K562 (cell line): Measurements from ENCODE around the gene ATXN7L1. TPM values are rescaled to one million over a fixed set of nuclear protein-coding genes. Genes with fewer than 3 reads are reported as not detected.

Experiments
- ATAC-seq: fragments of 200-7000 bp; cut with Tn5 transposase; 3 replicates; pipeline ENCODE4 v1.9.1; 2020; ENCODE audit warnings: moderate library complexity
- BruUV-seq: library from RNA; stranded (reverse); fragments of 400-500 nt; replicated peaks from 2 replicates; lab custom pipeline; 2021; lab: Mats Ljungman, UMichigan
- CTCF ChIA-PET: fragments of 300-600 bp; formaldehyde crosslinking; extraction: SDS; loops from one replicate; lab custom pipeline; 2021; ENCODE audit warnings: low intra/inter-chr PET ratio; lab: Yijun Ruan, JAX
- POLR2A ChIA-PET: fragments of 300-600, 350-650 bp; sonication (Branson Sonifier 250); formaldehyde crosslinking; extraction: SDS; loops from one replicate; lab custom pipeline; 2021; ENCODE audit warnings: antibody characterized with exemption, inconsistent platforms; lab: Yijun Ruan, JAX
- DNase-seq, 4 experiments: peaks; one replicate each; pipeline versions ENCODE4 v3.0.0 to v3.0.0-alpha.2; 2011 to 2018; ENCODE audit warnings: low spot score in 3 of 4, mixed read lengths in 3 of 4; ENCODE audit errors: extremely low read depth in 1 of 4
- FAIRE-seq: peaks from 2 replicates; lab custom pipeline; 2011; peaks lifted over from hg19 to GRCh38; lab: Jason Lieb, UNC
- H2AFZ ChIP-seq: 2 replicates; pipeline ENCODE4 v1.6.0; 2011; ENCODE audit warnings: low read depth, low read length, control low read depth, inconsistent platforms
- H3K27ac ChIP-seq: fragments of 200-600 bp; 3 replicates; pipeline ENCODE4 v1.8.0; 2011; ENCODE audit warnings: low read depth, mild to moderate bottlenecking, control low read depth, inconsistent platforms, low read length, moderate library complexity, mixed read lengths; ENCODE audit errors: extremely low read depth
- H3K27me3 ChIP-seq, 2 experiments: fragments of 300-600 bp in 1 of 2; 2 replicates in 1 of 2; 3 replicates in 1 of 2; pipeline versions ENCODE4 v1.6.0 to v1.8.0; 2011; ENCODE audit warnings: inconsistent platforms in 2 of 2, low read length in 2 of 2, mild to moderate bottlenecking in 1 of 2, mixed read lengths in 1 of 2, moderate library complexity in 1 of 2; ENCODE audit not compliant: control insufficient read depth in 2 of 2, insufficient read depth in 2 of 2
- H3K36me3 ChIP-seq: fragments of 300-600 bp; 3 replicates; pipeline ENCODE4 v1.8.0; 2011; ENCODE audit warnings: mild to moderate bottlenecking, low read length, inconsistent platforms; ENCODE audit not compliant: control insufficient read depth, insufficient read depth
- H3K4me1 ChIP-seq, 2 experiments: fragments of 200-600 bp in 1 of 2; replicated peaks in 1 of 2; 2 replicates in 1 of 2; 3 replicates in 1 of 2; pipeline versions ENCODE4 v1.5.1 to v1.8.0; 2011; ENCODE audit warnings: inconsistent platforms in 2 of 2, low read length in 2 of 2, mild to moderate bottlenecking in 1 of 2, mixed read lengths in 1 of 2, moderate library complexity in 1 of 2; ENCODE audit not compliant: control insufficient read depth in 2 of 2, insufficient read depth in 2 of 2
- H3K4me2 ChIP-seq: 2 replicates; pipeline ENCODE4 v1.6.1; 2011; ENCODE audit warnings: low read length, control low read depth, inconsistent platforms, mixed read lengths; ENCODE audit not compliant: insufficient read depth
- H3K4me3 ChIP-seq: fragments of 200-600 bp; sonication (generic), shearing (Covaris generic); 2 replicates; pipeline ENCODE4 v1.5.1; 2016; ENCODE audit warnings: control low read depth, inconsistent platforms
- H3K79me2 ChIP-seq: fragments of 200-600 bp; 3 replicates; pipeline ENCODE4 v1.8.0; 2011; ENCODE audit warnings: low read length, inconsistent platforms; ENCODE audit not compliant: control insufficient read depth, insufficient read depth
- H3K9ac ChIP-seq, 2 experiments: 2 replicates each; pipeline versions ENCODE4 v1.6.0 to v1.6.1; 2011; ENCODE audit warnings: low read depth in 2 of 2, low read length in 2 of 2, control low read depth in 1 of 2, inconsistent platforms in 1 of 2, mild to moderate bottlenecking in 1 of 2, mixed read lengths in 1 of 2; ENCODE audit not compliant: insufficient read depth in 1 of 2
- H3K9me1 ChIP-seq: one replicate; pipeline ENCODE4 v1.6.0; 2011; ENCODE audit warnings: inconsistent platforms, mild to moderate bottlenecking, low read length, moderate library complexity; ENCODE audit not compliant: control insufficient read depth, insufficient read depth
- H3K9me3 ChIP-seq: replicated peaks from 2 replicates; pipeline ENCODE4 v1.5.1; 2011; ENCODE audit warnings: low read depth, low read length, inconsistent platforms; ENCODE audit not compliant: control insufficient read depth, insufficient read depth
- H4K20me1 ChIP-seq: replicated peaks from 2 replicates; pipeline ENCODE4 v1.6.1; 2011; ENCODE audit warnings: low read length, inconsistent platforms, mixed read lengths; ENCODE audit not compliant: control insufficient read depth, insufficient read depth
- NRF1 ChIP-seq, 2 experiments: fragments of 450-650 bp; IDR thresholded peaks in 1 of 2; conservative IDR thresholded peaks in 1 of 2; 2 replicates each; pipeline ENCODE4 v1.6.1; 2014; ENCODE audit warnings: mild to moderate bottlenecking in 2 of 2
- WGBS: fragments of 100-300 bp; shearing (Covaris generic); methylation state at CpG from one replicate; pipeline ENCODE4 v1.1.6; 2016; ENCODE audit warnings: low coverage, mixed read lengths; ENCODE audit not compliant: insufficient coverage; ENCODE audit errors: missing lambda C conversion rate; 5-methylcytosine and 5-hydroxymethylcytosine counted together
- in situ Hi-C: fragments of 300-500 bp; cut with MboI; formaldehyde crosslinking; loops from 4 replicates; pipeline ENCODE4 v1.15.0; 2018; ENCODE audit warnings: inconsistent platforms, mixed read lengths
- intact Hi-C: fragments of 100-400 bp; cut with micrococcal nuclease; formaldehyde crosslinking; loops from 2 replicates; pipeline ENCODE4 v1.14.2; 2022
- polyA plus RNA-seq, 8 experiments: library from polyadenylated mRNA; depleted of rRNA in 4 of 8; stranded (reverse) in 5 of 8; unstranded in 3 of 8; fragments of >200 nt; fragmentation: Nextera tagmentation in 2 of 8; fragmentation: Illumina TruSeq in 1 of 8; extraction: Ambion mirVana in 2 of 8; extraction: Trizol in 1 of 8; gene quantifications; 2 replicates each; pipeline versions ENCODE4 v1.2.1 to v1.2.3, GENCODE V29; 2011 to 2014; ENCODE audit warnings: inconsistent platforms in 1 of 8, missing spikeins in 1 of 8
- total RNA-seq, 7 experiments: library from RNA; depleted of rRNA in 6 of 7; stranded (reverse); fragments of >200 nt in 6 of 7; fragmentation: Illumina TruSeq in 2 of 7; extraction: Trizol in 2 of 7; gene quantifications; 2 replicates each; pipeline versions ENCODE4 v1.2.1 to v1.2.3, GENCODE V29; 2011 to 2021; ENCODE audit warnings: low replicate concordance in 1 of 7
- TF ChIP-seq, protein P1 (sequence below), 2 experiments: fragments of 450-650 bp in 1 of 2; sonication (generic) in 1 of 2; formaldehyde crosslinking in 1 of 2; IDR thresholded peaks in 1 of 2; conservative IDR thresholded peaks in 1 of 2; 2 replicates each; pipeline versions ENCODE4 v1.6.1 to v1.8.1; 2016 to 2023; ENCODE audit warnings: mild to moderate bottlenecking in 2 of 2, moderate library complexity in 2 of 2, inconsistent platforms in 1 of 2, missing genetic modification reagents in 1 of 2

ATXN7L1 gene
- total and polyA plus RNA-seq, 9 of the 15 experiments (the other 6 are each of a cell fraction or from before 2014, with no cell fraction given) = 6.6 to 13.7 (median 10.7) TPM

DNA sequence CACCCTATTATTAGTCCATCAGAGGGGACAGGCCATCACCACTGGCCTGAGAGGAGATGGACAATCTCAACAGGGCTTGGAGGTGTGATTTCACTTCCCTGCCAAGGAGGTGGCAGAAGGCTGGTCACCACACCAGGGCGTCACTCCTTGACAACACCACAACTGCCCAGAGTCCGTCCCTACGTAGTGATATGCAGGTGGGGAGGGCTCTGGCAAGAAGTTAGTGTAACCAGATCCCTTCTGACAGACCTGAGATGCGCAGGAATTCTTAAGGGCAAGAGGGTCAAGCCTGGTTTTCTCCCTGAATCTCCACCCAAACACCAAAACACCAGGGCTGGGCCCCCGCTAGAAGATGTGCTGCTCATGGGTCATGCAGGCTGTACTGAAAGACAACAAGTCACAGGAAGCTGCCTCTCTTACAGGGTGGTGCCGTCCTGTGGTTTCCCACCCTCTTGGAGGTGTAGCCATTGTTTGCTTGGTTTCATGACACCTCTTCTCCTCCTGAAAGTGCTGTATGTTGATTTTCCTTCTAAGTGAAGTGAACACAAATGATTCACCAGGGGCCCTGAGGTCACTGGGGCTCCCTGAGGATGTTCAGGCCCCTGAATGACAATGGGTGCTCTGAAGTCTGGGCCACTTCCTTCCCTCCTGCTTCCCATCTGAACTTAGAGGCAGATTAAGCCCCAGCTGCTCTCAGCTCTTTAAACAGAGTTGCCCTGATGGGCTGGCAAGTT is 27.1 kb downstream of the ATXN7L1 start:
- Histone ChIP-seq H3K27ac (no peak overlapping the region), H3K9me1 (no peaks in the 10 kb centered on the region), H3K36me3 (no peaks in the 10 kb centered on the region), H3K9me3 (no peaks in the 10 kb centered on the region), H3K4me3 (no peak overlapping the region), H3K27me3 (peaks cover 0 to 6% of the 10 kb centered on the region in 2 experiments; a peak in 2 of 5 replicates), H3K4me2 (no peak overlapping the region), H3K9ac (no peak overlapping the region), H2AFZ (no peak overlapping the region), H4K20me1 (peaks cover 40% of the 10 kb centered on the region), H3K4me1 (no peaks in the 10 kb centered on the region), H3K79me2 (no peaks in the 10 kb centered on the region)
- TF ChIP-seq NRF1 (conservative IDR thresholded peaks at IDR 0.05 in 1 of 2, IDR thresholded peaks at IDR 0.05 in 1 of 2) = peak; percentile 21 to 34; a peak in 1 of 4 replicates
- TF ChIP-seq, protein P1, sequence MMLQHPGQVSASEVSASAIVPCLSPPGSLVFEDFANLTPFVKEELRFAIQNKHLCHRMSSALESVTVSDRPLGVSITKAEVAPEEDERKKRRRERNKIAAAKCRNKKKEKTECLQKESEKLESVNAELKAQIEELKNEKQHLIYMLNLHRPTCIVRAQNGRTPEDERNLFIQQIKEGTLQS (IDR thresholded peaks at IDR 0.05) = no peak
- TF ChIP-seq, protein P1 (CRISPR knock-in tag; conservative IDR thresholded peaks at IDR 0.05) = no peak
- ChIA-PET CTCF (no interaction called here), POLR2A (no interaction called here)
- DNase-seq (no peak), FAIRE-seq (no peak), ATAC-seq (peak; percentile 48)
- no TSS peak for BruUV-seq
- intact Hi-C loops (no loop called here), in situ Hi-C loops (no loop called here)
- 17% methylated on average over 6 of the region's 6 CpGs for WGBS
